ENCODE results near the gene PRR5L. TPM values are rescaled to one million over a fixed set of nuclear protein-coding genes. Genes with fewer than 3 reads are reported as not detected.

PRR5L gene
- total and polyA plus RNA-seq, 2 experiments from 2014 or later: 3.1 to 8.9 TPM

DNA sequence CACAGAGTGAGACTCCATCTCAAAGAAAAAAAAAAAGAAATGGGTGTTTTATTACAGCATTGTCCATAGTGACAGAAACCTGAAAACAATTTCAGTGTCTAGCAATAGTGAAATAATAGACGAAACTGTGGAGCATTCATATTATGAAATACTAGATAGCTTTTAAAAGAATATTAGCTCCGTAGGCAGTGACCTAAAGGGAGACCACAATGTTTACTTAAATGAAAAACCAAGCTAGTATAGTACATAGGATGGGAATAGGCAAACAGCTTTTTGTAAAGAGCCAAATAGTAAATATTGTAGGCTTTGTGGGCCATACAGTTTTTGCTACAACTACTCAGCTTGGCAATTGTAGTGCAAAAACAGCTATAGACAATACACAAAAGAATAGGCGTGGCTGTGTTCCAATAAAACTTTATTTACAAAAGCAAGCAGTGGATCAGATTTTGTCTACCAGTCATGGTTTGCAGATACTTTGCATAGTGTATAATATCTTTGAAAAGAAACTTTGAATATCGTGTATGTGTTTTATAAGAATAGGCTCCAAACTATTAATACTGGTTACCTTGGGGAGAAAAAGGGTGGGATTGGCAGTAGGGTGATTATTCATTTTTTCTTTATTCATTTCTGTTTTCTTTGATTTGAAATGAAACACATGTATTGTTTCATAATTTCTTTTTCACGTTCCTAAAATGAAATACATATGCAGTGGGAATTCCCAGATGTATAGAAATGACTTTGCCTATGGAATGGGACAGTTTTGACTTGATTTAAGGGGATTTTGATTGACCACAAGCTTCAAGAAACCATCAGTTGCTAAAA lies 50.7 kb downstream of the PRR5L start:
- H3K36me3 Mint-ChIP-seq (ENCODE audit: low read depth): no peaks in the 10 kb centered on the region
- DNase-seq (ENCODE audit: low spot score) (no peak), ATAC-seq (no peak)
- no peaks in the 10 kb centered on the region for H3K27me3 ChIP-seq (ENCODE audit: insufficient read depth)
- peaks cover 4% of the 10 kb centered on the region for H3K27me3 Mint-ChIP-seq (ENCODE audit: insufficient read depth, low read depth, poor library complexity)
- H3K4me1 Mint-ChIP-seq: no peaks in the 10 kb centered on the region
- no peak overlapping the region for H3K4me3 Mint-ChIP-seq
- no peak overlapping the region for H3K4me2 ChIP-seq
- no peak overlapping the region for H3K4me3 ChIP-seq
- TF ChIP-seq, protein P1, sequence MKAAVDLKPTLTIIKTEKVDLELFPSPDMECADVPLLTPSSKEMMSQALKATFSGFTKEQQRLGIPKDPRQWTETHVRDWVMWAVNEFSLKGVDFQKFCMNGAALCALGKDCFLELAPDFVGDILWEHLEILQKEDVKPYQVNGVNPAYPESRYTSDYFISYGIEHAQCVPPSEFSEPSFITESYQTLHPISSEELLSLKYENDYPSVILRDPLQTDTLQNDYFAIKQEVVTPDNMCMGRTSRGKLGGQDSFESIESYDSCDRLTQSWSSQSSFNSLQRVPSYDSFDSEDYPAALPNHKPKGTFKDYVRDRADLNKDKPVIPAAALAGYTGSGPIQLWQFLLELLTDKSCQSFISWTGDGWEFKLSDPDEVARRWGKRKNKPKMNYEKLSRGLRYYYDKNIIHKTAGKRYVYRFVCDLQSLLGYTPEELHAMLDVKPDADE (IDR thresholded peaks at IDR 0.05): no peak
- TF ChIP-seq CREB1 (CRISPR knock-in tag; IDR thresholded peaks at IDR 0.05; ENCODE audit: low read depth): no peak
- TF ChIP-seq, protein P2, sequence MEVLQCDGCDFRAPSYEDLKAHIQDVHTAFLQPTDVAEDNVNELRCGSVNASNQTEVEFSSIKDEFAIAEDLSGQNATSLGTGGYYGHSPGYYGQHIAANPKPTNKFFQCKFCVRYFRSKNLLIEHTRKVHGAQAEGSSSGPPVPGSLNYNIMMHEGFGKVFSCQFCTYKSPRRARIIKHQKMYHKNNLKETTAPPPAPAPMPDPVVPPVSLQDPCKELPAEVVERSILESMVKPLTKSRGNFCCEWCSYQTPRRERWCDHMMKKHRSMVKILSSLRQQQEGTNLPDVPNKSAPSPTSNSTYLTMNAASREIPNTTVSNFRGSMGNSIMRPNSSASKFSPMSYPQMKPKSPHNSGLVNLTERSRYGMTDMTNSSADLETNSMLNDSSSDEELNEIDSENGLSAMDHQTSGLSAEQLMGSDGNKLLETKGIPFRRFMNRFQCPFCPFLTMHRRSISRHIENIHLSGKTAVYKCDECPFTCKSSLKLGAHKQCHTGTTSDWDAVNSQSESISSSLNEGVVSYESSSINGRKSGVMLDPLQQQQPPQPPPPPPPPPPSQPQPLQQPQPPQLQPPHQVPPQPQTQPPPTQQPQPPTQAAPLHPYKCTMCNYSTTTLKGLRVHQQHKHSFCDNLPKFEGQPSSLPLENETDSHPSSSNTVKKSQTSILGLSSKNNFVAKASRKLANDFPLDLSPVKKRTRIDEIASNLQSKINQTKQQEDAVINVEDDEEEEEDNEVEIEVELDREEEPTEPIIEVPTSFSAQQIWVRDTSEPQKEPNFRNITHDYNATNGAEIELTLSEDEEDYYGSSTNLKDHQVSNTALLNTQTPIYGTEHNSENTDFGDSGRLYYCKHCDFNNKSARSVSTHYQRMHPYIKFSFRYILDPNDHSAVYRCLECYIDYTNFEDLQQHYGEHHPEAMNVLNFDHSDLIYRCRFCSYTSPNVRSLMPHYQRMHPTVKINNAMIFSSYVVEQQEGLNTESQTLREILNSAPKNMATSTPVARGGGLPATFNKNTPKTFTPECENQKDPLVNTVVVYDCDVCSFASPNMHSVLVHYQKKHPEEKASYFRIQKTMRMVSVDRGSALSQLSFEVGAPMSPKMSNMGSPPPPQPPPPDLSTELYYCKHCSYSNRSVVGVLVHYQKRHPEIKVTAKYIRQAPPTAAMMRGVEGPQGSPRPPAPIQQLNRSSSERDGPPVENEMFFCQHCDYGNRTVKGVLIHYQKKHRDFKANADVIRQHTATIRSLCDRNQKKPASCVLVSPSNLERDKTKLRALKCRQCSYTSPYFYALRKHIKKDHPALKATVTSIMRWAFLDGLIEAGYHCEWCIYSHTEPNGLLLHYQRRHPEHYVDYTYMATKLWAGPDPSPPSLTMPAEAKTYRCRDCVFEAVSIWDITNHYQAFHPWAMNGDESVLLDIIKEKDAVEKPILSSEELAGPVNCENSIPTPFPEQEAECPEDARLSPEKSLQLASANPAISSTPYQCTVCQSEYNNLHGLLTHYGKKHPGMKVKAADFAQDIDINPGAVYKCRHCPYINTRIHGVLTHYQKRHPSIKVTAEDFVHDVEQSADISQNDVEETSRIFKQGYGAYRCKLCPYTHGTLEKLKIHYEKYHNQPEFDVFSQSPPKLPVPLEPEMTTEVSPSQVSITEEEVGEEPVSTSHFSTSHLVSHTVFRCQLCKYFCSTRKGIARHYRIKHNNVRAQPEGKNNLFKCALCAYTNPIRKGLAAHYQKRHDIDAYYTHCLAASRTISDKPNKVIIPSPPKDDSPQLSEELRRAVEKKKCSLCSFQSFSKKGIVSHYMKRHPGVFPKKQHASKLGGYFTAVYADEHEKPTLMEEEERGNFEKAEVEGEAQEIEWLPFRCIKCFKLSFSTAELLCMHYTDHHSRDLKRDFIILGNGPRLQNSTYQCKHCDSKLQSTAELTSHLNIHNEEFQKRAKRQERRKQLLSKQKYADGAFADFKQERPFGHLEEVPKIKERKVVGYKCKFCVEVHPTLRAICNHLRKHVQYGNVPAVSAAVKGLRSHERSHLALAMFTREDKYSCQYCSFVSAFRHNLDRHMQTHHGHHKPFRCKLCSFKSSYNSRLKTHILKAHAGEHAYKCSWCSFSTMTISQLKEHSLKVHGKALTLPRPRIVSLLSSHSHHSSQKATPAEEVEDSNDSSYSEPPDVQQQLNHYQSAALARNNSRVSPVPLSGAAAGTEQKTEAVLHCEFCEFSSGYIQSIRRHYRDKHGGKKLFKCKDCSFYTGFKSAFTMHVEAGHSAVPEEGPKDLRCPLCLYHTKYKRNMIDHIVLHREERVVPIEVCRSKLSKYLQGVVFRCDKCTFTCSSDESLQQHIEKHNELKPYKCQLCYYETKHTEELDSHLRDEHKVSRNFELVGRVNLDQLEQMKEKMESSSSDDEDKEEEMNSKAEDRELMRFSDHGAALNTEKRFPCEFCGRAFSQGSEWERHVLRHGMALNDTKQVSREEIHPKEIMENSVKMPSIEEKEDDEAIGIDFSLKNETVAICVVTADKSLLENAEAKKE (CRISPR knock-in tag; IDR thresholded peaks at IDR 0.05): no peak
- TF ChIP-seq, protein P3, sequence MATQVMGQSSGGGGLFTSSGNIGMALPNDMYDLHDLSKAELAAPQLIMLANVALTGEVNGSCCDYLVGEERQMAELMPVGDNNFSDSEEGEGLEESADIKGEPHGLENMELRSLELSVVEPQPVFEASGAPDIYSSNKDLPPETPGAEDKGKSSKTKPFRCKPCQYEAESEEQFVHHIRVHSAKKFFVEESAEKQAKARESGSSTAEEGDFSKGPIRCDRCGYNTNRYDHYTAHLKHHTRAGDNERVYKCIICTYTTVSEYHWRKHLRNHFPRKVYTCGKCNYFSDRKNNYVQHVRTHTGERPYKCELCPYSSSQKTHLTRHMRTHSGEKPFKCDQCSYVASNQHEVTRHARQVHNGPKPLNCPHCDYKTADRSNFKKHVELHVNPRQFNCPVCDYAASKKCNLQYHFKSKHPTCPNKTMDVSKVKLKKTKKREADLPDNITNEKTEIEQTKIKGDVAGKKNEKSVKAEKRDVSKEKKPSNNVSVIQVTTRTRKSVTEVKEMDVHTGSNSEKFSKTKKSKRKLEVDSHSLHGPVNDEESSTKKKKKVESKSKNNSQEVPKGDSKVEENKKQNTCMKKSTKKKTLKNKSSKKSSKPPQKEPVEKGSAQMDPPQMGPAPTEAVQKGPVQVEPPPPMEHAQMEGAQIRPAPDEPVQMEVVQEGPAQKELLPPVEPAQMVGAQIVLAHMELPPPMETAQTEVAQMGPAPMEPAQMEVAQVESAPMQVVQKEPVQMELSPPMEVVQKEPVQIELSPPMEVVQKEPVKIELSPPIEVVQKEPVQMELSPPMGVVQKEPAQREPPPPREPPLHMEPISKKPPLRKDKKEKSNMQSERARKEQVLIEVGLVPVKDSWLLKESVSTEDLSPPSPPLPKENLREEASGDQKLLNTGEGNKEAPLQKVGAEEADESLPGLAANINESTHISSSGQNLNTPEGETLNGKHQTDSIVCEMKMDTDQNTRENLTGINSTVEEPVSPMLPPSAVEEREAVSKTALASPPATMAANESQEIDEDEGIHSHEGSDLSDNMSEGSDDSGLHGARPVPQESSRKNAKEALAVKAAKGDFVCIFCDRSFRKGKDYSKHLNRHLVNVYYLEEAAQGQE (IDR thresholded peaks at IDR 0.05; ENCODE audit: unreplicated experiment): no peak
- TF ChIP-seq, protein P4, sequence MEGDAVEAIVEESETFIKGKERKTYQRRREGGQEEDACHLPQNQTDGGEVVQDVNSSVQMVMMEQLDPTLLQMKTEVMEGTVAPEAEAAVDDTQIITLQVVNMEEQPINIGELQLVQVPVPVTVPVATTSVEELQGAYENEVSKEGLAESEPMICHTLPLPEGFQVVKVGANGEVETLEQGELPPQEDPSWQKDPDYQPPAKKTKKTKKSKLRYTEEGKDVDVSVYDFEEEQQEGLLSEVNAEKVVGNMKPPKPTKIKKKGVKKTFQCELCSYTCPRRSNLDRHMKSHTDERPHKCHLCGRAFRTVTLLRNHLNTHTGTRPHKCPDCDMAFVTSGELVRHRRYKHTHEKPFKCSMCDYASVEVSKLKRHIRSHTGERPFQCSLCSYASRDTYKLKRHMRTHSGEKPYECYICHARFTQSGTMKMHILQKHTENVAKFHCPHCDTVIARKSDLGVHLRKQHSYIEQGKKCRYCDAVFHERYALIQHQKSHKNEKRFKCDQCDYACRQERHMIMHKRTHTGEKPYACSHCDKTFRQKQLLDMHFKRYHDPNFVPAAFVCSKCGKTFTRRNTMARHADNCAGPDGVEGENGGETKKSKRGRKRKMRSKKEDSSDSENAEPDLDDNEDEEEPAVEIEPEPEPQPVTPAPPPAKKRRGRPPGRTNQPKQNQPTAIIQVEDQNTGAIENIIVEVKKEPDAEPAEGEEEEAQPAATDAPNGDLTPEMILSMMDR (conservative IDR thresholded peaks at IDR 0.05; ENCODE audit: low read depth in 2 of 2): no peak
- TF ChIP-seq EZH2phosphoT487 (IDR thresholded peaks at IDR 0.05; ENCODE audit: unreplicated experiment): no peak
- TF ChIP-seq NANOG (IDR thresholded peaks at IDR 0.05; ENCODE audit: borderline replicate concordance): no peak
- no peak for TF ChIP-seq POLR2AphosphoS5 (IDR thresholded peaks at IDR 0.05; ENCODE audit: low read depth)
- no peak for TF ChIP-seq EZH2 (IDR thresholded peaks at IDR 0.05; ENCODE audit: low read depth, unreplicated experiment)
- TF ChIP-seq JUNB (IDR thresholded peaks at IDR 0.05; ENCODE audit: unreplicated experiment): no peak
- no peak for TF ChIP-seq ZNF331 (CRISPR knock-in tag; IDR thresholded peaks at IDR 0.05; ENCODE audit: low read depth)
- no peak for TF ChIP-seq STAT1 (IDR thresholded peaks at IDR 0.05; ENCODE audit: unreplicated experiment)
- TF ChIP-seq ZNF114 (CRISPR knock-in tag; IDR thresholded peaks at IDR 0.05): no peak
- H3K79me2 ChIP-seq (replicated peaks; ENCODE audit: insufficient read depth): no peaks in the 10 kb centered on the region
- H3K27ac ChIP-seq (ENCODE audit: low read depth): no peak overlapping the region
- no peaks in the 10 kb centered on the region for H3F3A ChIP-seq (replicated peaks; ENCODE audit: low read depth)
- 0 out of 2 replicates have a peak, but pooled peaks cover 5% of the 10 kb centered on the region for H3K9me2 ChIP-seq (ENCODE audit: insufficient read depth)
- H3K9me3 Mint-ChIP-seq: no peaks in the 10 kb centered on the region
- H3K27ac Mint-ChIP-seq: no peak overlapping the region
- no peaks in the 10 kb centered on the region for H3K4me1 ChIP-seq (ENCODE audit: insufficient read depth)
- no peaks in the 10 kb centered on the region for H3K36me3 ChIP-seq (ENCODE audit: insufficient read depth)
- H4K20me1 ChIP-seq (replicated peaks; ENCODE audit: insufficient read depth): no peaks in the 10 kb centered on the region
- no peak overlapping the region for H2AFZ ChIP-seq

All from GM23338 (cell line).